GM23338 (cell line): ENCODE measurements around the gene APRT. TPM values are rescaled to one million over a fixed set of nuclear protein-coding genes. Genes with fewer than 3 reads are reported as not detected.
A peak's percentile ranks its signal among the peaks of the same experiment; 100 is the strongest.

ENCODE experiments used
- ATAC-seq: fragments of 200-7000 bp; cut with Tn5 transposase; 3 replicates; pipeline ENCODE4 v1.9.1; 2020
- DNase-seq: peaks from one replicate; pipeline ENCODE4 v3.0.0-alpha.2; 2015; ENCODE audit warnings: low spot score
- H2AFZ ChIP-seq: fragments of 200-600 bp; sonication (generic); 2 replicates; pipeline ENCODE4 v1.8.0; 2016; ENCODE audit warnings: antibody characterized with exemption, mild to moderate bottlenecking, moderate library complexity
- H3F3A ChIP-seq: fragments of 200-600 bp; sonication (generic); replicated peaks from 2 replicates; pipeline ENCODE4 v1.8.0; 2017; ENCODE audit warnings: antibody characterized with exemption, mixed run types, low read depth
- H3K27ac ChIP-seq: fragments of 200-600 bp; sonication (generic); 2 replicates; pipeline ENCODE4 v1.6.1; 2016; ENCODE audit warnings: low read depth
- H3K27me3 ChIP-seq: fragments of 200-600 bp; sonication (generic); 2 replicates; pipeline ENCODE4 v1.8.0; 2016; ENCODE audit warnings: mild to moderate bottlenecking, mixed run types, moderate library complexity; ENCODE audit not compliant: insufficient read depth
- H3K36me3 ChIP-seq: fragments of 200-600 bp; sonication (generic); 2 replicates; pipeline ENCODE4 v1.8.0; 2016; ENCODE audit warnings: mild to moderate bottlenecking; ENCODE audit not compliant: insufficient read depth
- H3K4me1 ChIP-seq: fragments of 200-600 bp; sonication (generic); 2 replicates; pipeline ENCODE4 v1.8.0; 2016; ENCODE audit warnings: mild to moderate bottlenecking, moderate library complexity; ENCODE audit not compliant: insufficient read depth
- H3K4me2 ChIP-seq: fragments of 200-600 bp; sonication (generic); 2 replicates; pipeline ENCODE4 v1.7.1; 2017; ENCODE audit warnings: mixed run types
- H3K4me3 ChIP-seq: fragments of 200-600 bp; sonication (generic); 2 replicates; pipeline ENCODE4 v1.6.1; 2016; ENCODE audit warnings: mixed run types
- H3K79me2 ChIP-seq: fragments of 200-600 bp; sonication (generic); replicated peaks from 2 replicates; pipeline ENCODE4 v1.8.0; 2017; ENCODE audit warnings: mild to moderate bottlenecking; ENCODE audit not compliant: insufficient read depth
- H3K9me2 ChIP-seq: fragments of 200-600 bp; sonication (generic); 2 replicates; pipeline ENCODE4 v1.8.0; 2017; ENCODE audit not compliant: insufficient read depth
- H4K20me1 ChIP-seq: fragments of 200-600 bp; sonication (generic); replicated peaks from 2 replicates; pipeline ENCODE4 v1.8.0; 2017; ENCODE audit warnings: mild to moderate bottlenecking; ENCODE audit not compliant: insufficient read depth
- H3K27ac Mint-ChIP-seq: 2 replicates; pipeline ENCODE4 v1.8.0; 2020; ENCODE audit warnings: inconsistent platforms, mild to moderate bottlenecking, moderate library complexity, mixed read lengths
- H3K27me3 Mint-ChIP-seq: 3 replicates; pipeline ENCODE4 v1.8.0; 2022; ENCODE audit warnings: low read depth, mild to moderate bottlenecking, moderate library complexity, mixed read lengths, inconsistent platforms; ENCODE audit not compliant: insufficient read depth, poor library complexity
- H3K36me3 Mint-ChIP-seq: 3 replicates; pipeline ENCODE4 v1.8.0; 2021; ENCODE audit warnings: low read depth, mild to moderate bottlenecking, inconsistent platforms, moderate library complexity, mixed read lengths
- H3K4me1 Mint-ChIP-seq: 3 replicates; pipeline ENCODE4 v1.8.0; 2020; ENCODE audit warnings: mild to moderate bottlenecking, inconsistent platforms, mixed read lengths
- H3K4me3 Mint-ChIP-seq: 3 replicates; pipeline ENCODE4 v1.8.0; 2021; ENCODE audit warnings: moderate library complexity, mild to moderate bottlenecking, inconsistent platforms, mixed read lengths
- H3K9me3 Mint-ChIP-seq: 3 replicates; pipeline ENCODE4 v1.8.0; 2020; ENCODE audit warnings: moderate library complexity, mild to moderate bottlenecking, inconsistent platforms, mixed read lengths
- CREB1 ChIP-seq: fragments of 250-450 bp; sonication (Bioruptor Pico); IDR thresholded peaks from 2 replicates; pipeline ENCODE4 v1.5.0; 2020; ENCODE audit warnings: low read depth, mild to moderate bottlenecking, moderate library complexity
- CTCF ChIP-seq, 2 experiments: fragments of 200-600 bp in 1 of 2; sonication (generic) in 1 of 2; conservative IDR thresholded peaks; 2 replicates each; pipeline versions ENCODE4 v1.5.1 to v1.6.1; 2016 to 2017; ENCODE audit warnings: antibody characterized with exemption in 2 of 2, low read depth in 2 of 2, mild to moderate bottlenecking in 2 of 2, moderate library complexity in 1 of 2
- EZH2 ChIP-seq: fragments of 200-600 bp; sonication (generic); IDR thresholded peaks from one replicate; pipeline ENCODE4 v1.8.0; 2017; ENCODE audit warnings: antibody characterized with exemption, mild to moderate bottlenecking, low read depth; ENCODE audit not compliant: unreplicated experiment
- EZH2phosphoT487 ChIP-seq: fragments of 200-600 bp; sonication (generic); IDR thresholded peaks from one replicate; pipeline ENCODE4 v1.8.1; 2018; ENCODE audit warnings: antibody characterized with exemption; ENCODE audit not compliant: unreplicated experiment
- JUNB ChIP-seq: IDR thresholded peaks from one replicate; pipeline ENCODE4 v1.6.1; 2016; ENCODE audit warnings: antibody characterized with exemption; ENCODE audit not compliant: unreplicated experiment
- NANOG ChIP-seq: IDR thresholded peaks from 2 replicates; pipeline ENCODE4 v1.6.1; 2016; ENCODE audit warnings: antibody characterized with exemption, borderline replicate concordance
- POLR2AphosphoS5 ChIP-seq: IDR thresholded peaks from 2 replicates; pipeline ENCODE4 v1.6.1; 2016; ENCODE audit warnings: antibody characterized with exemption, low read depth
- STAT1 ChIP-seq: IDR thresholded peaks from one replicate; pipeline ENCODE4 v1.6.1; 2016; ENCODE audit warnings: antibody characterized with exemption; ENCODE audit not compliant: unreplicated experiment
- ZNF114 ChIP-seq: fragments of 250-450 bp; sonication (Bioruptor Pico); IDR thresholded peaks from 2 replicates; pipeline ENCODE4 v1.5.0; 2020; ENCODE audit warnings: mild to moderate bottlenecking, moderate library complexity
- ZNF331 ChIP-seq: fragments of 250-450 bp; sonication (Bioruptor Pico); IDR thresholded peaks from 2 replicates; pipeline ENCODE4 v1.5.0; 2020; ENCODE audit warnings: low read depth, mild to moderate bottlenecking, moderate library complexity
- polyA plus RNA-seq: library from polyadenylated mRNA; unstranded; fragments of >200 nt; fragmentation: Nextera tagmentation; extraction: Ambion mirVana; gene quantifications from 2 replicates; pipeline ENCODE4 v1.2.1, GENCODE V29; 2016
- total RNA-seq: library from RNA; depleted of rRNA; stranded (reverse); fragments of >200 nt; shearing (Covaris generic); gene quantifications from 2 replicates; pipeline ENCODE4 v1.2.3, GENCODE V29; 2014
- TF ChIP-seq, protein P1 (sequence below): IDR thresholded peaks from 2 replicates; pipeline ENCODE4 v1.6.1; 2016; ENCODE audit warnings: antibody characterized with exemption
- TF ChIP-seq, protein P2 (sequence below): fragments of 250-450 bp; sonication (Bioruptor Pico); IDR thresholded peaks from 2 replicates; pipeline ENCODE4 v1.5.0; 2020; ENCODE audit warnings: mild to moderate bottlenecking, moderate library complexity
- TF ChIP-seq, protein P3 (sequence below): IDR thresholded peaks from one replicate; pipeline ENCODE4 v1.6.1; 2018; ENCODE audit warnings: antibody characterized with exemption; ENCODE audit not compliant: unreplicated experiment

Gene APRT
- total and polyA plus RNA-seq, 2 experiments from 2014 or later = 250 to 522 TPM

DNA sequence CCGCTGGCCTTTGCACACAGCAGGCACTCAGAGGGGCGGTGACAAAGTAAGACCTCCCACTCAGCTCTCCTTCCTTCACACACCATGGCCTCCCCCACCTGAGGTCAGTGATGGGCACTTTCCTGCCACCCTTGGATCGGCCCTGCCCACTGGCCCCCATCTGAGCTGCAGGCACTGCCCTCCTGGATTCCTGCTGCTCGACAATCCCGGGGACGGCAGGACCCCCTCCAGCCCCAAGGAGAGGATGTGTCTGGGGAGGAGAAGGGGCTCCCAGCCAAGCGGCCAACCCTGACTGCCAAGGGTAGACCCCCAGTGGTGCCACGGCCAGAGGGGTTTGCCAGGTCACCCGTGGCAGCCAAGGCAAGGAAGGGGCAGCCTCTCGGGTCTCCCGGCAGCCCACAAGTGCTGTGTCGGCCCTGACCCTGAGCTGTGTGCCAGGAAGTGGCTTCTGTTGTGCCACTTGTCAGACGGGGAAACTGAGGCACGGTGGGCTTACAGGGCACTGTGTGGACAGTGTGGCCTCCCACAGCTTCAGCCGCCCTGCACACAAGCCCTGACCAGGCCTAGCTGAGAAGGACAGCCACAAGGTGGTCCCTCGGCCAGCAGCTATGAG is 49.4 kb downstream of the APRT start:
- no peaks in the 10 kb centered on the region for H3K9me3 Mint-ChIP-seq
- no peaks in the 10 kb centered on the region for H3K9me2 ChIP-seq
- peaks cover 22% of the 10 kb centered on the region for H3K27me3 Mint-ChIP-seq
- peaks cover 9% of the 10 kb centered on the region for H3K4me1 ChIP-seq
- no peaks in the 10 kb centered on the region for H3K27me3 ChIP-seq
- no peak overlapping the region for H3K4me2 ChIP-seq
- DNase-seq (no peak), ATAC-seq (no peak)
- H3F3A ChIP-seq = peaks cover 13% of the 10 kb centered on the region; the same call in 1 of the 2 replicates
- no peaks in the 10 kb centered on the region for H4K20me1 ChIP-seq
- TF ChIP-seq CTCF (conservative IDR thresholded peaks at IDR 0.05; ENCODE audit: low read depth in 2 of 2) (no peak), EZH2phosphoT487 (no peak), EZH2 (no peak), POLR2AphosphoS5 (no peak), ZNF114 (CRISPR knock-in tag) (no peak), ZNF331 (CRISPR knock-in tag) (no peak), STAT1 (no peak), JUNB (no peak), CREB1 (CRISPR knock-in tag) (no peak), NANOG (no peak)
- TF ChIP-seq, protein P1, sequence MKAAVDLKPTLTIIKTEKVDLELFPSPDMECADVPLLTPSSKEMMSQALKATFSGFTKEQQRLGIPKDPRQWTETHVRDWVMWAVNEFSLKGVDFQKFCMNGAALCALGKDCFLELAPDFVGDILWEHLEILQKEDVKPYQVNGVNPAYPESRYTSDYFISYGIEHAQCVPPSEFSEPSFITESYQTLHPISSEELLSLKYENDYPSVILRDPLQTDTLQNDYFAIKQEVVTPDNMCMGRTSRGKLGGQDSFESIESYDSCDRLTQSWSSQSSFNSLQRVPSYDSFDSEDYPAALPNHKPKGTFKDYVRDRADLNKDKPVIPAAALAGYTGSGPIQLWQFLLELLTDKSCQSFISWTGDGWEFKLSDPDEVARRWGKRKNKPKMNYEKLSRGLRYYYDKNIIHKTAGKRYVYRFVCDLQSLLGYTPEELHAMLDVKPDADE = no peak
- TF ChIP-seq, protein P2, sequence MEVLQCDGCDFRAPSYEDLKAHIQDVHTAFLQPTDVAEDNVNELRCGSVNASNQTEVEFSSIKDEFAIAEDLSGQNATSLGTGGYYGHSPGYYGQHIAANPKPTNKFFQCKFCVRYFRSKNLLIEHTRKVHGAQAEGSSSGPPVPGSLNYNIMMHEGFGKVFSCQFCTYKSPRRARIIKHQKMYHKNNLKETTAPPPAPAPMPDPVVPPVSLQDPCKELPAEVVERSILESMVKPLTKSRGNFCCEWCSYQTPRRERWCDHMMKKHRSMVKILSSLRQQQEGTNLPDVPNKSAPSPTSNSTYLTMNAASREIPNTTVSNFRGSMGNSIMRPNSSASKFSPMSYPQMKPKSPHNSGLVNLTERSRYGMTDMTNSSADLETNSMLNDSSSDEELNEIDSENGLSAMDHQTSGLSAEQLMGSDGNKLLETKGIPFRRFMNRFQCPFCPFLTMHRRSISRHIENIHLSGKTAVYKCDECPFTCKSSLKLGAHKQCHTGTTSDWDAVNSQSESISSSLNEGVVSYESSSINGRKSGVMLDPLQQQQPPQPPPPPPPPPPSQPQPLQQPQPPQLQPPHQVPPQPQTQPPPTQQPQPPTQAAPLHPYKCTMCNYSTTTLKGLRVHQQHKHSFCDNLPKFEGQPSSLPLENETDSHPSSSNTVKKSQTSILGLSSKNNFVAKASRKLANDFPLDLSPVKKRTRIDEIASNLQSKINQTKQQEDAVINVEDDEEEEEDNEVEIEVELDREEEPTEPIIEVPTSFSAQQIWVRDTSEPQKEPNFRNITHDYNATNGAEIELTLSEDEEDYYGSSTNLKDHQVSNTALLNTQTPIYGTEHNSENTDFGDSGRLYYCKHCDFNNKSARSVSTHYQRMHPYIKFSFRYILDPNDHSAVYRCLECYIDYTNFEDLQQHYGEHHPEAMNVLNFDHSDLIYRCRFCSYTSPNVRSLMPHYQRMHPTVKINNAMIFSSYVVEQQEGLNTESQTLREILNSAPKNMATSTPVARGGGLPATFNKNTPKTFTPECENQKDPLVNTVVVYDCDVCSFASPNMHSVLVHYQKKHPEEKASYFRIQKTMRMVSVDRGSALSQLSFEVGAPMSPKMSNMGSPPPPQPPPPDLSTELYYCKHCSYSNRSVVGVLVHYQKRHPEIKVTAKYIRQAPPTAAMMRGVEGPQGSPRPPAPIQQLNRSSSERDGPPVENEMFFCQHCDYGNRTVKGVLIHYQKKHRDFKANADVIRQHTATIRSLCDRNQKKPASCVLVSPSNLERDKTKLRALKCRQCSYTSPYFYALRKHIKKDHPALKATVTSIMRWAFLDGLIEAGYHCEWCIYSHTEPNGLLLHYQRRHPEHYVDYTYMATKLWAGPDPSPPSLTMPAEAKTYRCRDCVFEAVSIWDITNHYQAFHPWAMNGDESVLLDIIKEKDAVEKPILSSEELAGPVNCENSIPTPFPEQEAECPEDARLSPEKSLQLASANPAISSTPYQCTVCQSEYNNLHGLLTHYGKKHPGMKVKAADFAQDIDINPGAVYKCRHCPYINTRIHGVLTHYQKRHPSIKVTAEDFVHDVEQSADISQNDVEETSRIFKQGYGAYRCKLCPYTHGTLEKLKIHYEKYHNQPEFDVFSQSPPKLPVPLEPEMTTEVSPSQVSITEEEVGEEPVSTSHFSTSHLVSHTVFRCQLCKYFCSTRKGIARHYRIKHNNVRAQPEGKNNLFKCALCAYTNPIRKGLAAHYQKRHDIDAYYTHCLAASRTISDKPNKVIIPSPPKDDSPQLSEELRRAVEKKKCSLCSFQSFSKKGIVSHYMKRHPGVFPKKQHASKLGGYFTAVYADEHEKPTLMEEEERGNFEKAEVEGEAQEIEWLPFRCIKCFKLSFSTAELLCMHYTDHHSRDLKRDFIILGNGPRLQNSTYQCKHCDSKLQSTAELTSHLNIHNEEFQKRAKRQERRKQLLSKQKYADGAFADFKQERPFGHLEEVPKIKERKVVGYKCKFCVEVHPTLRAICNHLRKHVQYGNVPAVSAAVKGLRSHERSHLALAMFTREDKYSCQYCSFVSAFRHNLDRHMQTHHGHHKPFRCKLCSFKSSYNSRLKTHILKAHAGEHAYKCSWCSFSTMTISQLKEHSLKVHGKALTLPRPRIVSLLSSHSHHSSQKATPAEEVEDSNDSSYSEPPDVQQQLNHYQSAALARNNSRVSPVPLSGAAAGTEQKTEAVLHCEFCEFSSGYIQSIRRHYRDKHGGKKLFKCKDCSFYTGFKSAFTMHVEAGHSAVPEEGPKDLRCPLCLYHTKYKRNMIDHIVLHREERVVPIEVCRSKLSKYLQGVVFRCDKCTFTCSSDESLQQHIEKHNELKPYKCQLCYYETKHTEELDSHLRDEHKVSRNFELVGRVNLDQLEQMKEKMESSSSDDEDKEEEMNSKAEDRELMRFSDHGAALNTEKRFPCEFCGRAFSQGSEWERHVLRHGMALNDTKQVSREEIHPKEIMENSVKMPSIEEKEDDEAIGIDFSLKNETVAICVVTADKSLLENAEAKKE (CRISPR knock-in tag) = no peak
- TF ChIP-seq, protein P3, sequence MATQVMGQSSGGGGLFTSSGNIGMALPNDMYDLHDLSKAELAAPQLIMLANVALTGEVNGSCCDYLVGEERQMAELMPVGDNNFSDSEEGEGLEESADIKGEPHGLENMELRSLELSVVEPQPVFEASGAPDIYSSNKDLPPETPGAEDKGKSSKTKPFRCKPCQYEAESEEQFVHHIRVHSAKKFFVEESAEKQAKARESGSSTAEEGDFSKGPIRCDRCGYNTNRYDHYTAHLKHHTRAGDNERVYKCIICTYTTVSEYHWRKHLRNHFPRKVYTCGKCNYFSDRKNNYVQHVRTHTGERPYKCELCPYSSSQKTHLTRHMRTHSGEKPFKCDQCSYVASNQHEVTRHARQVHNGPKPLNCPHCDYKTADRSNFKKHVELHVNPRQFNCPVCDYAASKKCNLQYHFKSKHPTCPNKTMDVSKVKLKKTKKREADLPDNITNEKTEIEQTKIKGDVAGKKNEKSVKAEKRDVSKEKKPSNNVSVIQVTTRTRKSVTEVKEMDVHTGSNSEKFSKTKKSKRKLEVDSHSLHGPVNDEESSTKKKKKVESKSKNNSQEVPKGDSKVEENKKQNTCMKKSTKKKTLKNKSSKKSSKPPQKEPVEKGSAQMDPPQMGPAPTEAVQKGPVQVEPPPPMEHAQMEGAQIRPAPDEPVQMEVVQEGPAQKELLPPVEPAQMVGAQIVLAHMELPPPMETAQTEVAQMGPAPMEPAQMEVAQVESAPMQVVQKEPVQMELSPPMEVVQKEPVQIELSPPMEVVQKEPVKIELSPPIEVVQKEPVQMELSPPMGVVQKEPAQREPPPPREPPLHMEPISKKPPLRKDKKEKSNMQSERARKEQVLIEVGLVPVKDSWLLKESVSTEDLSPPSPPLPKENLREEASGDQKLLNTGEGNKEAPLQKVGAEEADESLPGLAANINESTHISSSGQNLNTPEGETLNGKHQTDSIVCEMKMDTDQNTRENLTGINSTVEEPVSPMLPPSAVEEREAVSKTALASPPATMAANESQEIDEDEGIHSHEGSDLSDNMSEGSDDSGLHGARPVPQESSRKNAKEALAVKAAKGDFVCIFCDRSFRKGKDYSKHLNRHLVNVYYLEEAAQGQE = no peak
- H3K27ac ChIP-seq = peak overlapping the region; percentile 93
- peaks cover 28% of the 10 kb centered on the region for H3K79me2 ChIP-seq
- no peaks in the 10 kb centered on the region for H3K36me3 ChIP-seq
- no peak overlapping the region for H3K4me3 ChIP-seq
- no peaks in the 10 kb centered on the region; the same call in 2 of the 3 replicates for H3K36me3 Mint-ChIP-seq
- peaks cover 53% of the 10 kb centered on the region for H3K4me1 Mint-ChIP-seq
- H3K4me3 Mint-ChIP-seq = no peak overlapping the region
- no peak overlapping the region for H2AFZ ChIP-seq
- no peak overlapping the region for H3K27ac Mint-ChIP-seq
